Neuronal stem cell (in vitro differentiated cells): ENCODE measurements around the gene MPRIP.
"Not testable (repeated sequence)": the region's sequence is repeated elsewhere in the genome, so short reads cannot be mapped to it uniquely, and the experiment has no call there.

Experiments
- DNase-seq: peaks from one replicate; pipeline ENCODE4 v3.0.0-alpha.2; 2013; ENCODE audit warnings: low spot score
- H2AFZ ChIP-seq: one replicate; pipeline ENCODE4 v1.6.1; 2013; ENCODE audit warnings: mild to moderate bottlenecking, low read length, inconsistent platforms
- H2AK5ac ChIP-seq: 2 replicates; pipeline ENCODE4 v1.6.1; 2013; ENCODE audit warnings: low read depth, mild to moderate bottlenecking, inconsistent platforms, low read length, moderate library complexity, mixed read lengths
- H2BK120ac ChIP-seq: 2 replicates; pipeline ENCODE4 v1.6.1; 2013; ENCODE audit warnings: low read depth, mild to moderate bottlenecking, inconsistent platforms, low read length, moderate library complexity, mixed read lengths
- H2BK12ac ChIP-seq: one replicate; pipeline ENCODE4 v1.6.1; 2013; ENCODE audit warnings: low read length, inconsistent platforms
- H2BK15ac ChIP-seq: 2 replicates; pipeline ENCODE4 v1.6.1; 2013; ENCODE audit warnings: mild to moderate bottlenecking, low read length, inconsistent platforms, mixed read lengths
- H2BK5ac ChIP-seq: one replicate; pipeline ENCODE4 v1.6.1; 2013; ENCODE audit warnings: inconsistent platforms, mild to moderate bottlenecking, low read length, moderate library complexity
- H3K14ac ChIP-seq: one replicate; pipeline ENCODE4 v1.6.1; 2013; ENCODE audit warnings: low read length, inconsistent platforms
- H3K18ac ChIP-seq: 2 replicates; pipeline ENCODE4 v1.6.1; 2013; ENCODE audit warnings: low read length, inconsistent platforms
- H3K23ac ChIP-seq: 2 replicates; pipeline ENCODE4 v1.6.1; 2013; ENCODE audit warnings: low read depth, mild to moderate bottlenecking, mixed read lengths, low read length, inconsistent platforms; ENCODE audit not compliant: poor library complexity
- H3K27ac ChIP-seq: replicated peaks from 3 replicates; pipeline ENCODE4 v1.5.1; 2013; ENCODE audit warnings: low read length, inconsistent platforms
- H3K27me3 ChIP-seq, 3 experiments: 2 replicates each; pipeline ENCODE4 v1.6.1; 2013; ENCODE audit warnings: low read length in 3 of 3, mild to moderate bottlenecking in 2 of 3, inconsistent platforms in 1 of 3, low read depth in 1 of 3, mixed read lengths in 1 of 3, moderate library complexity in 1 of 3; ENCODE audit not compliant: control insufficient read depth in 3 of 3, insufficient read depth in 3 of 3
- H3K36me3 ChIP-seq, 2 donors: replicated peaks in 1 of 2; 2 replicates each; pipeline ENCODE4 v1.6.1; 2013; ENCODE audit warnings: low read length in 2 of 2; ENCODE audit not compliant: control insufficient read depth in 2 of 2, insufficient read depth in 2 of 2
- H3K4ac ChIP-seq: 2 replicates; pipeline ENCODE4 v1.6.1; 2013; ENCODE audit warnings: inconsistent platforms, mild to moderate bottlenecking, low read length, moderate library complexity
- H3K4me1 ChIP-seq, 2 donors: 1 replicate in 1 of 2; 2 replicates in 1 of 2; pipeline ENCODE4 v1.6.1; 2013; ENCODE audit warnings: low read length in 2 of 2, low read depth in 1 of 2; ENCODE audit not compliant: control insufficient read depth in 2 of 2, insufficient read depth in 1 of 2
- H3K4me2 ChIP-seq: one replicate; pipeline ENCODE4 v1.6.1; 2013; ENCODE audit warnings: mild to moderate bottlenecking, low read length, inconsistent platforms; ENCODE audit not compliant: insufficient read depth, poor library complexity, severe bottlenecking
- H3K4me3 ChIP-seq, 2 donors: 2 replicates each; pipeline ENCODE4 v1.5.1; 2013; ENCODE audit warnings: low read length in 2 of 2, mild to moderate bottlenecking in 2 of 2, inconsistent platforms in 1 of 2, moderate library complexity in 1 of 2
- H3K79me1 ChIP-seq: one replicate; pipeline ENCODE4 v1.6.1; 2013; ENCODE audit warnings: low read depth, mild to moderate bottlenecking, inconsistent platforms, low read length, moderate library complexity
- H3K9ac ChIP-seq: one replicate; pipeline ENCODE4 v1.6.1; 2013; ENCODE audit warnings: mild to moderate bottlenecking, low read depth, low read length, inconsistent platforms; ENCODE audit not compliant: poor library complexity
- H3K9me3 ChIP-seq, 2 donors: replicated peaks in 1 of 2; 2 replicates each; pipeline versions ENCODE3 to v1.6.1; 2013; ENCODE audit warnings: low read length in 2 of 2, mild to moderate bottlenecking in 2 of 2, inconsistent platforms in 1 of 2, low read depth in 1 of 2, mixed read lengths in 1 of 2, moderate library complexity in 1 of 2; ENCODE audit not compliant: control insufficient read depth in 2 of 2, insufficient read depth in 1 of 2
- H4K8ac ChIP-seq: one replicate; pipeline ENCODE4 v1.6.1; 2013; ENCODE audit warnings: low read depth, mild to moderate bottlenecking, inconsistent platforms, low read length, moderate library complexity
- H4K91ac ChIP-seq: one replicate; pipeline ENCODE4 v1.6.1; 2013; ENCODE audit warnings: low read length, low read depth, mild to moderate bottlenecking, inconsistent platforms; ENCODE audit not compliant: poor library complexity
- WGBS, 2 donors: extraction: QIAGEN DNeasy Blood & Tissue Kit; methylation state at CpG; one replicate each; pipeline ENCODE4 v1.1.7; 2013; ENCODE audit warnings: missing lambda C conversion rate in 2 of 2, mixed read lengths in 1 of 2; ENCODE audit not compliant: insufficient read length in 2 of 2, insufficient replicate concordance in 1 of 2; ENCODE audit errors: extremely low coverage in 2 of 2; 5-methylcytosine and 5-hydroxymethylcytosine counted together

Gene MPRIP

GRCh38 chr17:17182598-17183136 lies 140.4 kb downstream of the MPRIP start:
- Histone ChIP-seq H3K18ac (no peak overlapping the region), H2AK5ac (no peak overlapping the region), H3K9ac (no peak overlapping the region), H3K14ac (no peak overlapping the region), H3K23ac (no peak overlapping the region), H2AFZ (no peak overlapping the region), H3K4ac (no peak overlapping the region), H3K27ac (no peak overlapping the region), H2BK5ac (peak overlapping the region; percentile 43), H4K91ac (no peak overlapping the region), H3K4me1 (no peaks in the 10 kb centered on the region), H3K9me3 (no peaks in the 10 kb centered on the region), H3K79me1 (no peaks in the 10 kb centered on the region), H2BK120ac (no peak overlapping the region), H3K27me3 (no peaks in the 10 kb centered on the region), H2BK15ac (no peak overlapping the region), H4K8ac (no peak overlapping the region), H2BK12ac (no peak overlapping the region), H3K4me3 (no peak overlapping the region), H3K36me3 (peaks cover 23 to 83% of the 10 kb centered on the region in 2 donors), H3K4me2 (no peak overlapping the region)
- WGBS, 2 donors = no CpG with 5 or more reads among the region's 6 CpGs
- no peak for DNase-seq

GRCh38 chr17:17183744-17184143 lies 141.5 kb downstream of the MPRIP start:
- H2BK5ac ChIP-seq = no peak overlapping the region
- WGBS, 2 donors = no CpG with 5 or more reads among the region's 4 CpGs
- H3K27me3 ChIP-seq = no peaks in the 10 kb centered on the region
- no peaks in the 10 kb centered on the region for H3K9me3 ChIP-seq
- H3K27ac ChIP-seq = no peak overlapping the region
- H3K4ac ChIP-seq = no peak overlapping the region
- H4K8ac ChIP-seq = no peak overlapping the region
- no peak for DNase-seq
- no peak overlapping the region for H2AK5ac ChIP-seq
- no peak overlapping the region for H3K14ac ChIP-seq
- no peak overlapping the region for H3K4me3 ChIP-seq
- H2BK120ac ChIP-seq = no peak overlapping the region
- H3K4me2 ChIP-seq = no peak overlapping the region
- H3K9ac ChIP-seq = no peak overlapping the region
- no peak overlapping the region for H3K23ac ChIP-seq
- H3K18ac ChIP-seq = no peak overlapping the region
- H2AFZ ChIP-seq = no peak overlapping the region
- H3K36me3 ChIP-seq = peaks cover 20 to 79% of the 10 kb centered on the region in 2 donors
- no peak overlapping the region for H2BK12ac ChIP-seq
- no peak overlapping the region for H2BK15ac ChIP-seq
- H4K91ac ChIP-seq = no peak overlapping the region
- no peaks in the 10 kb centered on the region for H3K79me1 ChIP-seq
- no peaks in the 10 kb centered on the region for H3K4me1 ChIP-seq

- not testable (repeated sequence) for H2BK12ac ChIP-seq, H3K9ac ChIP-seq, H2BK15ac ChIP-seq, H3K27ac ChIP-seq, H3K27me3 ChIP-seq, H3K4me3 ChIP-seq, H4K8ac ChIP-seq, DNase-seq, H3K4me1 ChIP-seq, H3K79me1 ChIP-seq, H3K14ac ChIP-seq, H3K23ac ChIP-seq, H4K91ac ChIP-seq, H2AK5ac ChIP-seq, H3K9me3 ChIP-seq, H3K4ac ChIP-seq, H3K4me2 ChIP-seq, H2BK120ac ChIP-seq, H3K18ac ChIP-seq, H2AFZ ChIP-seq, H2BK5ac ChIP-seq
- WGBS, 2 donors = no CpG with 5 or more reads among the region's 13 CpGs
- H3K36me3 ChIP-seq = peaks cover 14 to 71% of the 10 kb centered on the region in 2 donors
Measured at GRCh38 chr17:17184985-17185757, 142.9 kb downstream of the MPRIP start.

DNA sequence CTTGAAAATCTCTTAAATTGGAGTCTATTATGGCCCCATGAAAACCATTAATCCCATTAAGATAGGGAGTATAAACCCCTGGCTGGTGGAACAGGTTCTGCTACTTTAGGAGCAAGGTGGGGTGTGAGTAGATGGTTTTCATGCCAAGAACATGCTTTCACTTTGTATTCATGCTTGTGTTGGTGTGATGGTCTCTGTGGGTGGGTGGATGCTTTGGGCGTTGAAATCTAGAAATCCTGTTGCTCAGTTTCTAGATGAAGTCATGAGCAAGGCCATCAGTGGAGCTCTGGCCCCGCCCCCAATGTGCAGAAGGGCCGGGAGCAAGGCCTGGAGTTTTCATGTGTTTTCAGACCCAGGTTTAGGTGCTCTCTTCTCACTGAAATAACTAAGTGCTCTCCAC lies 143.8 kb downstream of the MPRIP start:
- no peak overlapping the region for H3K23ac ChIP-seq
- WGBS, 2 donors = no CpG with 5 or more reads among the region's 3 CpGs
- no peak overlapping the region for H3K27ac ChIP-seq
- H3K36me3 ChIP-seq = peaks cover 7 to 62% of the 10 kb centered on the region in 2 donors
- no peak overlapping the region for H3K4ac ChIP-seq
- H3K79me1 ChIP-seq = no peaks in the 10 kb centered on the region
- H2BK120ac ChIP-seq = no peak overlapping the region
- no peak overlapping the region for H4K8ac ChIP-seq
- no peaks in the 10 kb centered on the region for H3K4me1 ChIP-seq
- H3K4me2 ChIP-seq = no peak overlapping the region
- no peak overlapping the region for H2BK15ac ChIP-seq
- H3K9ac ChIP-seq = no peak overlapping the region
- no peaks in the 10 kb centered on the region for H3K27me3 ChIP-seq
- no peak overlapping the region for H2AFZ ChIP-seq
- H2BK12ac ChIP-seq = no peak overlapping the region
- H4K91ac ChIP-seq = no peak overlapping the region
- H2BK5ac ChIP-seq = no peak overlapping the region
- no peak overlapping the region for H2AK5ac ChIP-seq
- no peak overlapping the region for H3K18ac ChIP-seq
- no peak overlapping the region for H3K4me3 ChIP-seq
- H3K14ac ChIP-seq = no peak overlapping the region
- H3K9me3 ChIP-seq = no peaks in the 10 kb centered on the region
- DNase-seq = no peak
